Muscle layer of colon (tissue), 2 donors: ENCODE results near the gene KRT40.

Experiments used
- H3K27ac ChIP-seq: one replicate; pipeline ENCODE4 v1.7.0; 2013; ENCODE audit warnings: low read depth, mild to moderate bottlenecking, low read length, moderate library complexity
- H3K27me3 ChIP-seq, 2 donors: one replicate each; pipeline ENCODE4 v1.7.0; 2013; ENCODE audit warnings: low read length in 2 of 2, mild to moderate bottlenecking in 2 of 2; ENCODE audit not compliant: insufficient read depth in 2 of 2, control insufficient read depth in 1 of 2
- H3K36me3 ChIP-seq: one replicate; pipeline ENCODE4 v1.7.0; 2013; ENCODE audit warnings: mild to moderate bottlenecking, low read length; ENCODE audit not compliant: insufficient read depth
- H3K4me1 ChIP-seq: one replicate; pipeline ENCODE4 v1.7.0; 2013; ENCODE audit warnings: mild to moderate bottlenecking, low read length; ENCODE audit not compliant: insufficient read depth
- H3K4me3 ChIP-seq, 2 donors: one replicate each; pipeline ENCODE4 v1.7.0; 2013; ENCODE audit warnings: low read length in 2 of 2, low read depth in 1 of 2, mild to moderate bottlenecking in 1 of 2, moderate library complexity in 1 of 2
- H3K9ac ChIP-seq: one replicate; pipeline ENCODE4 v1.7.0; 2013; ENCODE audit warnings: low read length
- H3K9me3 ChIP-seq: one replicate; pipeline ENCODE4 v1.7.0; 2013; ENCODE audit warnings: mild to moderate bottlenecking, low read length
- donor health status: abdominal sarcoma.
- donor health status: Adenocarcinoma of cecum.

Gene KRT40

GRCh38 chr17:40966848-40967247, 17.3 kb downstream of the KRT40 start, which contains the start of gene KRT39:
TSS of gene KRT39 (minus strand) at chr17:40966948. CDS start at chr17:40966856, 92 bp downstream.
- Histone ChIP-seq H3K4me1 (no peaks in the 10 kb centered on the region), H3K27ac (no peak within 1 kb of the TSS), H3K9me3 (no peaks in the 10 kb centered on the region), H3K4me3 (no peak within 1 kb of the TSS), H3K36me3 (no peaks in the 10 kb centered on the region), H3K9ac (no peak within 1 kb of the TSS), H3K27me3 (no peaks in the 10 kb centered on the region)

- Histone ChIP-seq H3K27me3 (no peaks in the 10 kb centered on the region), H3K4me3 (no peak overlapping the region), H3K36me3 (no peaks in the 10 kb centered on the region), H3K9ac (no peak overlapping the region), H3K4me1 (no peaks in the 10 kb centered on the region), H3K27ac (no peak overlapping the region), H3K9me3 (no peaks in the 10 kb centered on the region)
Observed at GRCh38 chr17:40963838-40964237, 20.3 kb downstream of the KRT40 start.

GRCh38 chr17:40962059-40962561, 22.0 kb downstream of the KRT40 start:
- no peaks in the 10 kb centered on the region for H3K4me1 ChIP-seq
- no peak overlapping the region for H3K27ac ChIP-seq
- no peaks in the 10 kb centered on the region for H3K27me3 ChIP-seq
- no peak overlapping the region for H3K4me3 ChIP-seq
- no peaks in the 10 kb centered on the region for H3K9me3 ChIP-seq
- no peaks in the 10 kb centered on the region for H3K36me3 ChIP-seq
- no peak overlapping the region for H3K9ac ChIP-seq

- Histone ChIP-seq H3K9me3 (no peaks in the 10 kb centered on the region), H3K4me1 (no peaks in the 10 kb centered on the region), H3K27ac (no peak overlapping the region), H3K36me3 (no peaks in the 10 kb centered on the region), H3K27me3 (no peaks in the 10 kb centered on the region), H3K9ac (no peak overlapping the region), H3K4me3 (no peak overlapping the region)
Observed at GRCh38 chr17:40961591-40961990, 22.5 kb downstream of the KRT40 start.

GRCh38 chr17:40960144-40960543, 24.0 kb downstream of the KRT40 start:
- Histone ChIP-seq H3K36me3 (no peaks in the 10 kb centered on the region), H3K9ac (no peak overlapping the region), H3K27me3 (no peaks in the 10 kb centered on the region), H3K4me3 (no peak overlapping the region), H3K4me1 (no peaks in the 10 kb centered on the region), H3K27ac (no peak overlapping the region), H3K9me3 (no peaks in the 10 kb centered on the region)

GRCh38 chr17:40958086-40958953, 25.8 kb downstream of the KRT40 start:
- H3K9ac ChIP-seq: no peak overlapping the region
- no peaks in the 10 kb centered on the region for H3K9me3 ChIP-seq
- no peaks in the 10 kb centered on the region for H3K4me1 ChIP-seq
- H3K27ac ChIP-seq: no peak overlapping the region
- H3K36me3 ChIP-seq: no peaks in the 10 kb centered on the region
- H3K27me3 ChIP-seq: no peaks in the 10 kb centered on the region
- H3K4me3 ChIP-seq: no peak overlapping the region

- Histone ChIP-seq H3K9ac (no peak overlapping the region), H3K27me3 (no peaks in the 10 kb centered on the region), H3K27ac (no peak overlapping the region), H3K36me3 (no peaks in the 10 kb centered on the region), H3K4me3 (no peak overlapping the region), H3K4me1 (no peaks in the 10 kb centered on the region), H3K9me3 (no peaks in the 10 kb centered on the region)
Observed at GRCh38 chr17:40956401-40957254, 27.5 kb downstream of the KRT40 start.

GRCh38 chr17:40953881-40954280, 30.2 kb downstream of the KRT40 start:
- Histone ChIP-seq H3K9me3 (no peaks in the 10 kb centered on the region), H3K36me3 (no peaks in the 10 kb centered on the region), H3K4me3 (no peak overlapping the region), H3K4me1 (no peaks in the 10 kb centered on the region), H3K9ac (no peak overlapping the region), H3K27me3 (no peaks in the 10 kb centered on the region), H3K27ac (no peak overlapping the region)

GRCh38 chr17:40952661-40953060, 31.5 kb downstream of the KRT40 start:
- no peak overlapping the region for H3K9ac ChIP-seq
- no peaks in the 10 kb centered on the region for H3K9me3 ChIP-seq
- no peak overlapping the region for H3K4me3 ChIP-seq
- H3K36me3 ChIP-seq: no peaks in the 10 kb centered on the region
- no peaks in the 10 kb centered on the region for H3K4me1 ChIP-seq
- H3K27ac ChIP-seq: no peak overlapping the region
- peaks cover 0 to 4% of the 10 kb centered on the region in 2 donors for H3K27me3 ChIP-seq

- Histone ChIP-seq H3K4me1 (no peaks in the 10 kb centered on the region), H3K4me3 (no peak overlapping the region), H3K27me3 (peaks cover 0 to 4% of the 10 kb centered on the region in 2 donors), H3K36me3 (no peaks in the 10 kb centered on the region), H3K9me3 (no peaks in the 10 kb centered on the region), H3K9ac (no peak overlapping the region), H3K27ac (no peak overlapping the region)
Observed at GRCh38 chr17:40952154-40952553, 32.0 kb downstream of the KRT40 start.

GRCh38 chr17:40951011-40951622, 33.0 kb downstream of the KRT40 start:
- H3K9me3 ChIP-seq: no peaks in the 10 kb centered on the region
- H3K9ac ChIP-seq: no peak overlapping the region
- no peak overlapping the region for H3K4me3 ChIP-seq
- peaks cover 0 to 4% of the 10 kb centered on the region in 2 donors for H3K27me3 ChIP-seq
- H3K4me1 ChIP-seq: no peaks in the 10 kb centered on the region
- H3K27ac ChIP-seq: no peak overlapping the region
- no peaks in the 10 kb centered on the region for H3K36me3 ChIP-seq
